Liver (tissue), 3 donors: Measurements from ENCODE around the gene ALG10B.
"Not testable (repeated sequence)": the region's sequence is repeated elsewhere in the genome, so short reads cannot be mapped to it uniquely, and the experiment has no call there.

Experiments
- CTCF ChIP-seq: fragments of 150-350 bp; IDR thresholded peaks from 2 replicates; pipeline ENCODE4 v1.5.1; 2017; ENCODE audit warnings: improper control_type of control experiment, low read depth, low read length; ENCODE audit not compliant: missing input control
- JUND ChIP-seq, 2 donors: IDR thresholded peaks; 2 replicates each; pipeline ENCODE4 v1.6.1; 2016; ENCODE audit warnings: antibody characterized with exemption in 2 of 2
- RAD21 ChIP-seq, 2 donors: IDR thresholded peaks; 2 replicates each; pipeline ENCODE4 v1.6.1; 2016; ENCODE audit warnings: antibody characterized with exemption in 2 of 2, mild to moderate bottlenecking in 2 of 2
- TAF1 ChIP-seq: conservative IDR thresholded peaks from 2 replicates; pipeline ENCODE4 v1.6.1; 2016; ENCODE audit warnings: antibody characterized with exemption, mild to moderate bottlenecking
- YY1 ChIP-seq: IDR thresholded peaks from 2 replicates; pipeline ENCODE4 v1.6.1; 2016; ENCODE audit warnings: antibody characterized with exemption, mild to moderate bottlenecking
- donor health status: healthy.
- donor health status: healthy.

DNA sequence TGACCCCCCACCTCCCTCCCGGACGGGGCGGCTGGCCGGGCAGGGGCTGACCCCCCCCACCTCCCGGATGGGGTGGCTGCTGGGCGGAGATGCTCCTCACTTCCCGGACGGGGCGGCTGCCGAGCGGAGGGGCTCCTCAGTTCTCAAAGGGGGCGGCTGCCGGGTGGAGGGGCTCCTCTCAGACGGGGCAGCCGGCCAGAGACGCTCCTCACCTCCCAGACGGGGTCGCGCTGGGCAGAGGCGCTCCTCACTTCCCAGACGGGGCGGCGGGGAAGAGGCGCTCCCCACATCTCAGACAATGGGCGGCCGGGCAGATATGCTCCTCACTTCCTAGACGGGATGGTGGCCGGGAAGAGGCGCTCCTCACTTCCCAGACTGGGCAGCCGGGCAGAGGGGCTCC is 13.8 kb downstream of the ALG10B start:
- not testable (repeated sequence) for TF ChIP-seq CTCF; JUND (IDR thresholded peaks at IDR 0.05); TAF1; RAD21 (IDR thresholded peaks at IDR 0.05); YY1
